ENCODE measurements around the gene NALCN. TPM values are rescaled to one million over a fixed set of nuclear protein-coding genes. Genes with fewer than 3 reads are reported as not detected.

NALCN gene
- total and polyA plus RNA-seq, 2 experiments from 2014 or later = 0.33 to 0.57 TPM

DNA sequence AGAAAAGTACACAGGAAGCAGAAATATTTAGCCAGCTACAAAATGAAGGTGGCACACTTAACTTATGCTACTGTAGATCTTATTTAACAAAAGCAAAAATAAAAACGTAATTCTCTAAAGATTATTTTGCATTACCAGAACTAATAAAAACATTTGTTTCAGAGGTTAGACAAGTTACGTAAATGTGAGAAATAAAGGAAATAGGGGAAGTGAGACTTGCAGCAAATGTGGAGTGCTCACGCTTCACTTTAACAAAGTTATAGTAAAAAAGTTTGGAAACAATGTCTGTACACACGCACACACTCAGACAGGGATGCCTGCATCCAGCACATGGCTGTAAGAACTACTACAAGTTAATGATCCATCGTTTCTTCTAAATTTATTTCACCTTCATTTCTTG lies 83.7 kb downstream of the NALCN start:
- H3K4me2 ChIP-seq = no peak overlapping the region
- no peak overlapping the region for H2AFZ ChIP-seq
- no peaks in the 10 kb centered on the region for H3K9me2 ChIP-seq (replicated peaks; ENCODE audit: insufficient read depth)
- TF ChIP-seq EZH2 (IDR thresholded peaks at IDR 0.05; ENCODE audit: borderline replicate concordance) = no peak
- TF ChIP-seq, protein P1, sequence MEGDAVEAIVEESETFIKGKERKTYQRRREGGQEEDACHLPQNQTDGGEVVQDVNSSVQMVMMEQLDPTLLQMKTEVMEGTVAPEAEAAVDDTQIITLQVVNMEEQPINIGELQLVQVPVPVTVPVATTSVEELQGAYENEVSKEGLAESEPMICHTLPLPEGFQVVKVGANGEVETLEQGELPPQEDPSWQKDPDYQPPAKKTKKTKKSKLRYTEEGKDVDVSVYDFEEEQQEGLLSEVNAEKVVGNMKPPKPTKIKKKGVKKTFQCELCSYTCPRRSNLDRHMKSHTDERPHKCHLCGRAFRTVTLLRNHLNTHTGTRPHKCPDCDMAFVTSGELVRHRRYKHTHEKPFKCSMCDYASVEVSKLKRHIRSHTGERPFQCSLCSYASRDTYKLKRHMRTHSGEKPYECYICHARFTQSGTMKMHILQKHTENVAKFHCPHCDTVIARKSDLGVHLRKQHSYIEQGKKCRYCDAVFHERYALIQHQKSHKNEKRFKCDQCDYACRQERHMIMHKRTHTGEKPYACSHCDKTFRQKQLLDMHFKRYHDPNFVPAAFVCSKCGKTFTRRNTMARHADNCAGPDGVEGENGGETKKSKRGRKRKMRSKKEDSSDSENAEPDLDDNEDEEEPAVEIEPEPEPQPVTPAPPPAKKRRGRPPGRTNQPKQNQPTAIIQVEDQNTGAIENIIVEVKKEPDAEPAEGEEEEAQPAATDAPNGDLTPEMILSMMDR (IDR thresholded peaks at IDR 0.05; ENCODE audit: poor library complexity) = no peak
- TF ChIP-seq EZH2phosphoT487 (IDR thresholded peaks at IDR 0.05; ENCODE audit: low read depth, severe bottlenecking, unreplicated experiment) = no peak
- no peaks in the 10 kb centered on the region for H3K27me3 ChIP-seq
- H3K79me2 ChIP-seq = no peaks in the 10 kb centered on the region
- H3K27ac ChIP-seq = no peak overlapping the region
- no peaks in the 10 kb centered on the region for H4K20me1 ChIP-seq (ENCODE audit: insufficient read depth, poor library complexity, severe bottlenecking)
- no peak for DNase-seq (ENCODE audit: low spot score)
- no peaks in the 10 kb centered on the region for H3K4me1 ChIP-seq (ENCODE audit: insufficient read depth)
- 90% methylated on average over 5 of the region's 5 CpGs for WGBS (ENCODE audit: low lambda C conversion rate, missing lambda C conversion rate)
- H3K9me3 ChIP-seq (ENCODE audit: low read depth) = no peaks in the 10 kb centered on the region
- no peak overlapping the region for H3K4me3 ChIP-seq
- no peaks in the 10 kb centered on the region for H3K36me3 ChIP-seq (replicated peaks; ENCODE audit: insufficient read depth, low read depth)

DNA sequence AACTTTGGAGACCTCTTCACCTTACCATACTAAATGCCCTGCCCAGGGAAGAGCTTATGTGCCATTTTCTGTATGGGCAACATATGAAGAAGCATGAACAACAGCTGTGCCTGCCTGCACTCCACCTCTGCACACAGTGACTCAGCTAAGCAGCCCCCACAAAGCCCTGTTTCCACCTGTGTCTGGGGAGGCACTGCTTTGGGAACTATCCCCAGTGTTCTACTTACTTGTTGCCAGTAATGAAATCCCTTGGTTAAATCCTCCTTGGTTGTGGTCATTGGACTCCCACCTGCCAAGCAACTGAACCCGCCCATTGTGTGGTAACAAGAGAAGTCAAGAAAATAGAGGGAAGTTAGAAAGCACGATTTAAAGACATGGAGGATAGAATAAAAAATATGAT lies 84.6 kb downstream of the NALCN start:
- 83% methylated on average over 2 of the region's 2 CpGs for WGBS (ENCODE audit: low lambda C conversion rate, missing lambda C conversion rate)
- H3K79me2 ChIP-seq = no peaks in the 10 kb centered on the region
- TF ChIP-seq EZH2phosphoT487 (IDR thresholded peaks at IDR 0.05; ENCODE audit: low read depth, severe bottlenecking, unreplicated experiment) (no peak), EZH2 (IDR thresholded peaks at IDR 0.05; ENCODE audit: borderline replicate concordance) (no peak)
- TF ChIP-seq, protein P1 (IDR thresholded peaks at IDR 0.05; ENCODE audit: poor library complexity) = no peak
- H3K9me2 ChIP-seq (replicated peaks; ENCODE audit: insufficient read depth) = no peaks in the 10 kb centered on the region
- no peak for DNase-seq (ENCODE audit: low spot score)
- H3K4me1 ChIP-seq (ENCODE audit: insufficient read depth) = no peaks in the 10 kb centered on the region
- no peaks in the 10 kb centered on the region for H4K20me1 ChIP-seq (ENCODE audit: insufficient read depth, poor library complexity, severe bottlenecking)
- H3K9me3 ChIP-seq (ENCODE audit: low read depth) = no peaks in the 10 kb centered on the region
- no peak overlapping the region for H3K4me2 ChIP-seq
- H3K27ac ChIP-seq = no peak overlapping the region
- no peaks in the 10 kb centered on the region for H3K27me3 ChIP-seq
- H2AFZ ChIP-seq = no peak overlapping the region
- H3K4me3 ChIP-seq = no peak overlapping the region
- no peaks in the 10 kb centered on the region for H3K36me3 ChIP-seq (replicated peaks; ENCODE audit: insufficient read depth, low read depth)

DNA sequence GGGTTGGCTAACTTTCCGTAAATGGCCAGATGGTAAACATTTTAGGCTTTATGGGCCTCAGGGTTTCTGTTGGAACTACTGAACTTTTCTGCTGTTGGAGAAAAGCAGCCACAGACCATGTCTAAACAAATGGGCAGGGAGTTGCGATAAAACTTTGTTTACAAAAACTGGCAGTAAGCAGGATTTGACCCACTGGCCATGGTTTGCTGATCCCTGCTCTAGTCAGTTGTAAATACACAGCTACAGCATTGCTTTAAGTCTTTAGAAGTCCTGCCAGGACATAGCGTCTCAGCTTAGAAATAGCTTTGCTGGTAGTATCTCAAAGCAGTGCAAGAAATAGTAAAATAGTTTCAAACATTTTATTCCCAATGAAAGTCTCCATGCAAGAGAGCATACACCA lies 88.4 kb downstream of the NALCN start:
- H3K9me2 ChIP-seq (replicated peaks; ENCODE audit: insufficient read depth) = no peaks in the 10 kb centered on the region
- no peaks in the 10 kb centered on the region for H3K36me3 ChIP-seq (replicated peaks; ENCODE audit: insufficient read depth, low read depth)
- no peaks in the 10 kb centered on the region for H4K20me1 ChIP-seq (ENCODE audit: insufficient read depth, poor library complexity, severe bottlenecking)
- no peak overlapping the region for H3K27ac ChIP-seq
- H3K4me1 ChIP-seq (ENCODE audit: insufficient read depth) = no peaks in the 10 kb centered on the region
- no peaks in the 10 kb centered on the region for H3K9me3 ChIP-seq (ENCODE audit: low read depth)
- peak; percentile 9 for DNase-seq (ENCODE audit: low spot score)
- no peaks in the 10 kb centered on the region for H3K79me2 ChIP-seq
- TF ChIP-seq, protein P1 (IDR thresholded peaks at IDR 0.05; ENCODE audit: poor library complexity) = no peak
- TF ChIP-seq EZH2 (IDR thresholded peaks at IDR 0.05; ENCODE audit: borderline replicate concordance) (no peak), EZH2phosphoT487 (IDR thresholded peaks at IDR 0.05; ENCODE audit: low read depth, severe bottlenecking, unreplicated experiment) (no peak)
- WGBS (ENCODE audit: low lambda C conversion rate, missing lambda C conversion rate) = 26% methylated on average over 3 of the region's 3 CpGs
- no peaks in the 10 kb centered on the region for H3K27me3 ChIP-seq
- H3K4me3 ChIP-seq = no peak overlapping the region
- no peak overlapping the region for H2AFZ ChIP-seq
- no peak overlapping the region for H3K4me2 ChIP-seq

DNA sequence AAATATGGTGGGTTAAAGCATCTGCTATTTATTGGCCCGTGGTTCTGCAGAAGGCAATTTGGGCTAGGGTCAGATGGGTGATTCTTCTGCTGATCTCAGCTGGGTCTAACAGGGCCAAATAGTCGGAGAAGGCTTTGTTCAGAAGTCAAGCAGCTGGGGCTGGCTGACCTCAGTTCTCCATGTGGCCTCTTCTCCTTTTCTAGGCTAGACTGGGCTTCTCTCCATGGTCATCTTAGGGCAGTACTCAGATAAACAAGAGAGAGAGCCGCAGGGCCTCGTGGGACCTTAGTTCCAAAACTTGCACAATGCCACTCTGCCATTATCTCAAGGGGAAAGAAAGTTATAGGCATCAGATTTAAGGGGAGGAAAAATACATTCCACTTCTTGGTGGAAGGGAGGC lies 89.6 kb downstream of the NALCN start:
- Histone ChIP-seq H3K9me3 (ENCODE audit: low read depth) (no peaks in the 10 kb centered on the region), H4K20me1 (ENCODE audit: insufficient read depth, poor library complexity, severe bottlenecking) (no peaks in the 10 kb centered on the region), H3K4me1 (ENCODE audit: insufficient read depth) (no peaks in the 10 kb centered on the region), H3K4me3 (no peak overlapping the region), H3K36me3 (replicated peaks; ENCODE audit: insufficient read depth, low read depth) (no peaks in the 10 kb centered on the region), H2AFZ (no peak overlapping the region), H3K27me3 (no peaks in the 10 kb centered on the region), H3K27ac (no peak overlapping the region), H3K79me2 (no peaks in the 10 kb centered on the region), H3K4me2 (no peak overlapping the region), H3K9me2 (replicated peaks; ENCODE audit: insufficient read depth) (no peaks in the 10 kb centered on the region)
- 84% methylated on average over 4 of the region's 4 CpGs for WGBS (ENCODE audit: low lambda C conversion rate, missing lambda C conversion rate)
- DNase-seq (ENCODE audit: low spot score) = no peak
- TF ChIP-seq, protein P1 (IDR thresholded peaks at IDR 0.05; ENCODE audit: poor library complexity) = no peak
- TF ChIP-seq EZH2phosphoT487 (IDR thresholded peaks at IDR 0.05; ENCODE audit: low read depth, severe bottlenecking, unreplicated experiment) (no peak), EZH2 (IDR thresholded peaks at IDR 0.05; ENCODE audit: borderline replicate concordance) (no peak)

Measured in hepatocyte (in vitro differentiated cells).